Measurements from ENCODE around the gene CASKIN2. TPM values are rescaled to one million over a fixed set of nuclear protein-coding genes. Genes with fewer than 3 reads are reported as not detected.

The CASKIN2 gene
- total and polyA plus RNA-seq, 10 of the 15 experiments (the other 5 are each of a cell fraction or from before 2014, with no cell fraction given) = 0.02 to 2.7 (median 0.44) TPM; not detected in 1

GRCh38 chr17:75509528-75510258, 5.6 kb downstream of the CASKIN2 start:
- no peak overlapping the region for H3K27ac ChIP-seq (ENCODE audit: control insufficient read depth, insufficient read depth)
- SMC1A ChIA-PET (ENCODE audit: uncharacterized antibody, unreplicated experiment) = interaction anchor here (1.9 kb wide), 1 partner anchor 98 kb away, joined by 4 read pairs; no protein-coding TSS in a partner anchor
- FAIRE-seq (no peak), ATAC-seq (no peak), DNase-seq (ENCODE audit: low read depth, low spot score) (no peak)
- CTCF ChIA-PET = interaction anchor here (0.6 to 0.7 kb wide), 2 partner anchors 51 to 55 kb away, joined by 3 read pairs; no protein-coding TSS in a partner anchor
- no peaks in the 10 kb centered on the region for H3K4me1 ChIP-seq (ENCODE audit: control insufficient read depth, insufficient read depth, low read length)
- H3K9me3 ChIP-seq (replicated peaks; ENCODE audit: control insufficient read depth, insufficient read depth, low read length) = no peaks in the 10 kb centered on the region
- no peaks in the 10 kb centered on the region; a peak in 1 of 4 replicates for H3K36me3 ChIP-seq (ENCODE audit: control insufficient read depth in 2 of 2, insufficient read depth in 2 of 2, low read length in 1 of 2)
- POLR2A ChIA-PET = no interaction called here
- no peaks in the 10 kb centered on the region for H3K27me3 ChIP-seq (replicated peaks in 1 of 2; ENCODE audit: control insufficient read depth in 2 of 2, insufficient read depth in 2 of 2, low read length in 1 of 2)
- no peak overlapping the region for H3K9ac ChIP-seq (ENCODE audit: control insufficient read depth, insufficient read depth, low read length)
- WGBS (ENCODE audit: insufficient coverage, insufficient replicate concordance, low lambda C conversion rate, missing lambda C conversion rate) = 70% methylated on average over 19 of the region's 19 CpGs
- H4K20me1 ChIP-seq (ENCODE audit: control insufficient read depth, insufficient read depth) = no peaks in the 10 kb centered on the region
- RAD21 ChIA-PET (ENCODE audit: unreplicated experiment) = no interaction called here
- no peak overlapping the region for H2AFZ ChIP-seq (ENCODE audit: control insufficient read depth, low read depth, low read length)
- intact Hi-C loops (cut with micrococcal nuclease; ENCODE audit: unreplicated experiment) = loop anchor here (10.0 kb wide), 1 partner anchor 245 kb away; the partner anchor contains the start of genes GGA3 and MRPS7
- H3K79me2 ChIP-seq (ENCODE audit: control insufficient read depth, insufficient read depth, low read length) = no peaks in the 10 kb centered on the region
- TF ChIP-seq BMI1 (IDR thresholded peaks at IDR 0.05; ENCODE audit: borderline replicate concordance) (no peak), IKZF2 (IDR thresholded peaks at IDR 0.05) (no peak)
- H3K4me3 ChIP-seq = no peak overlapping the region
- H3K4me2 ChIP-seq (ENCODE audit: control insufficient read depth, insufficient read depth) = no peak overlapping the region
- BruUV-seq (replicated peaks) = no TSS peak
- in situ Hi-C loops (cut with MboI) = no loop called here

GRCh38 chr17:75508931-75509361, 6.4 kb downstream of the CASKIN2 start:
- POLR2A ChIA-PET = no interaction called here
- H3K27me3 ChIP-seq (replicated peaks in 1 of 2; ENCODE audit: control insufficient read depth in 2 of 2, insufficient read depth in 2 of 2, low read length in 1 of 2) = no peaks in the 10 kb centered on the region
- RAD21 ChIA-PET (ENCODE audit: unreplicated experiment) = no interaction called here
- 51% methylated on average over 5 of the region's 5 CpGs for WGBS (ENCODE audit: insufficient coverage, insufficient replicate concordance, low lambda C conversion rate, missing lambda C conversion rate)
- no TSS peak for BruUV-seq (replicated peaks)
- ATAC-seq = no peak
- intact Hi-C loops (cut with micrococcal nuclease; ENCODE audit: unreplicated experiment) (no loop called here), in situ Hi-C loops (cut with MboI) (no loop called here)
- H3K4me2 ChIP-seq (ENCODE audit: control insufficient read depth, insufficient read depth) = no peak overlapping the region
- CTCF ChIA-PET = interaction anchor here (0.7 kb wide), 1 partner anchor 54 kb away, joined by 3 read pairs; no protein-coding TSS in a partner anchor
- no peaks in the 10 kb centered on the region for H3K4me1 ChIP-seq (ENCODE audit: control insufficient read depth, insufficient read depth, low read length)
- SMC1A ChIA-PET (ENCODE audit: uncharacterized antibody, unreplicated experiment) = interaction anchor here (0.8 kb wide), 1 partner anchor 90 kb away, joined by 4 read pairs; no protein-coding TSS in a partner anchor
- no peak overlapping the region for H2AFZ ChIP-seq (ENCODE audit: control insufficient read depth, low read depth, low read length)
- no peak for FAIRE-seq
- H3K36me3 ChIP-seq (ENCODE audit: control insufficient read depth in 2 of 2, insufficient read depth in 2 of 2, low read length in 1 of 2) = no peaks in the 10 kb centered on the region; a peak in 1 of 4 replicates
- no peaks in the 10 kb centered on the region for H3K79me2 ChIP-seq (ENCODE audit: control insufficient read depth, insufficient read depth, low read length)
- H3K27ac ChIP-seq (ENCODE audit: control insufficient read depth, insufficient read depth) = no peak overlapping the region
- H3K9me3 ChIP-seq (replicated peaks; ENCODE audit: control insufficient read depth, insufficient read depth, low read length) = no peaks in the 10 kb centered on the region
- no peaks in the 10 kb centered on the region for H4K20me1 ChIP-seq (ENCODE audit: control insufficient read depth, insufficient read depth)
- H3K4me3 ChIP-seq = no peak overlapping the region
- DNase-seq (ENCODE audit: low read depth, low spot score) = no peak
- H3K9ac ChIP-seq (ENCODE audit: control insufficient read depth, insufficient read depth, low read length) = no peak overlapping the region
- TF ChIP-seq BMI1 (IDR thresholded peaks at IDR 0.05; ENCODE audit: borderline replicate concordance) = no peak
- TF ChIP-seq CHD1 (IDR thresholded peaks at IDR 0.05; ENCODE audit: low read depth, low read length) = no peak

Data from GM12878 (cell line).